Measurements from ENCODE around the gene JOSD2. TPM values are rescaled to one million over a fixed set of nuclear protein-coding genes. Genes with fewer than 3 reads are reported as not detected.

The JOSD2 gene
- polyA plus RNA-seq, 1 experiment: 19.6 TPM

- CTCF ChIA-PET: no interaction called here
- no peak for DNase-seq (ENCODE audit: low read depth, low spot score)
Measured at GRCh38 chr19:50490991-50491472, 20.0 kb downstream of the JOSD2 start.

GRCh38 chr19:50490411-50490811 is 20.6 kb downstream of the JOSD2 start:
- TF ChIP-seq CTCF (IDR thresholded peaks at IDR 0.05; ENCODE audit: low read depth, low read length): no peak

More at GRCh38 chr19:50490991-50491472, 20.0 kb downstream of the JOSD2 start:
- TF ChIP-seq CTCF (IDR thresholded peaks at IDR 0.05; ENCODE audit: low read depth, low read length): no peak
- H3K4me3 ChIP-seq (ENCODE audit: low read depth, low read length): no peak overlapping the region
- peaks cover 43% of the 10 kb centered on the region for H3K27me3 ChIP-seq (ENCODE audit: control insufficient read depth, insufficient read depth, low read length)
- no peak overlapping the region for H3K27ac ChIP-seq (ENCODE audit: low read depth, low read length)
- POLR2A ChIA-PET: no interaction called here
- peaks cover 14% of the 10 kb centered on the region for H3K9me3 ChIP-seq (ENCODE audit: control insufficient read depth, insufficient read depth, low read length)

GRCh38 chr19:50489461-50490011 is 21.5 kb downstream of the JOSD2 start:
- TF ChIP-seq CTCF (IDR thresholded peaks at IDR 0.05; ENCODE audit: low read depth, low read length): no peak
- Histone ChIP-seq H3K9me3 (ENCODE audit: control insufficient read depth, insufficient read depth, low read length) (peaks cover 14% of the 10 kb centered on the region), H3K27me3 (ENCODE audit: control insufficient read depth, insufficient read depth, low read length) (peaks cover 43% of the 10 kb centered on the region), H3K27ac (ENCODE audit: low read depth, low read length) (no peak overlapping the region), H3K4me3 (ENCODE audit: low read depth, low read length) (no peak overlapping the region)
- no peak for DNase-seq (ENCODE audit: low read depth, low spot score)
- POLR2A ChIA-PET: no interaction called here
- CTCF ChIA-PET: no interaction called here

More at GRCh38 chr19:50490411-50490811, 20.6 kb downstream of the JOSD2 start:
- H3K27me3 ChIP-seq (ENCODE audit: control insufficient read depth, insufficient read depth, low read length): peaks cover 43% of the 10 kb centered on the region
- H3K9me3 ChIP-seq (ENCODE audit: control insufficient read depth, insufficient read depth, low read length): peaks cover 14% of the 10 kb centered on the region
- ChIA-PET POLR2A (no interaction called here), CTCF (interaction anchor here (0.6 kb wide), 1 partner anchor 564 kb away, joined by 4 read pairs; no protein-coding TSS in a partner anchor)
- no peak overlapping the region for H3K4me3 ChIP-seq (ENCODE audit: low read depth, low read length)
- no peak for DNase-seq (ENCODE audit: low read depth, low spot score)
- no peak overlapping the region for H3K27ac ChIP-seq (ENCODE audit: low read depth, low read length)

- peaks cover 14% of the 10 kb centered on the region for H3K9me3 ChIP-seq (ENCODE audit: control insufficient read depth, insufficient read depth, low read length)
- TF ChIP-seq CTCF (IDR thresholded peaks at IDR 0.05; ENCODE audit: low read depth, low read length): no peak
- H3K27me3 ChIP-seq (ENCODE audit: control insufficient read depth, insufficient read depth, low read length): peaks cover 43% of the 10 kb centered on the region
- ChIA-PET POLR2A (interaction anchor here (0.9 kb wide), 1 partner anchor 20 kb away, joined by 5 read pairs; no protein-coding TSS in a partner anchor), CTCF (interaction anchor here (0.5 to 1.1 kb wide), 4 partner anchors 10 to 143 kb away, joined by 3 to 7 read pairs (median 4); no protein-coding TSS in a partner anchor)
- no peak overlapping the region for H3K4me3 ChIP-seq (ENCODE audit: low read depth, low read length)
- DNase-seq (ENCODE audit: low read depth, low spot score): no peak
- no peak overlapping the region for H3K27ac ChIP-seq (ENCODE audit: low read depth, low read length)
Measured at GRCh38 chr19:50488389-50489194, 22.4 kb downstream of the JOSD2 start.
